HG02973 (cell line): ENCODE results near the gene OLIG2.

Experiments used
- ATAC-seq: cut with Tn5 transposase; IDR thresholded peaks from one replicate; pipeline ENCODE4 v1.9.1; 2021; ENCODE audit warnings: moderate library complexity; ENCODE audit not compliant: unreplicated experiment

Gene OLIG2

DNA sequence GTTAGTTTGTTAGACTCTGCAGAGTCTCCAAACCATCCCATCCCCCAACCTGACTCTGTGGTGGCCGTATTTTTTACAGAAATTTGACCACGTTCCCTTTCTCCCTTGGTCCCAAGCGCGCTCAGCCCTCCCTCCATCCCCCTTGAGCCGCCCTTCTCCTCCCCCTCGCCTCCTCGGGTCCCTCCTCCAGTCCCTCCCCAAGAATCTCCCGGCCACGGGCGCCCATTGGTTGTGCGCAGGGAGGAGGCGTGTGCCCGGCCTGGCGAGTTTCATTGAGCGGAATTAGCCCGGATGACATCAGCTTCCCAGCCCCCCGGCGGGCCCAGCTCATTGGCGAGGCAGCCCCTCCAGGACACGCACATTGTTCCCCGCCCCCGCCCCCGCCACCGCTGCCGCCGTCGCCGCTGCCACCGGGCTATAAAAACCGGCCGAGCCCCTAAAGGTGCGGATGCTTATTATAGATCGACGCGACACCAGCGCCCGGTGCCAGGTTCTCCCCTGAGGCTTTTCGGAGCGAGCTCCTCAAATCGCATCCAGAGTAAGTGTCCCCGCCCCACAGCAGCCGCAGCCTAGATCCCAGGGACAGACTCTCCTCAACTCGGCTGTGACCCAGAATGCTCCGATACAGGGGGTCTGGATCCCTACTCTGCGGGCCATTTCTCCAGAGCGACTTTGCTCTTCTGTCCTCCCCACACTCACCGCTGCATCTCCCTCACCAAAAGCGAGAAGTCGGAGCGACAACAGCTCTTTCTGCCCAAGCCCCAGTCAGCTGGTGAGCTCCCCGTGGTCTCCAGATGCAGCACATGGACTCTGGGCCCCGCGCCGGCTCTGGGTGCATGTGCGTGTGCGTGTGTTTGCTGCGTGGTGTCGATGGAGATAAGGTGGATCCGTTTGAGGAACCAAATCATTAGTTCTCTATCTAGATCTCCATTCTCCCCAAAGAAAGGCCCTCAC is at the start of gene OLIG2:
Gene OLIG2 (plus strand): TSS at position 447 of the 954 bp plus-strand sequence. CDS start 928 bp downstream, outside the sequence.
- ATAC-seq, result no peak

DNA sequence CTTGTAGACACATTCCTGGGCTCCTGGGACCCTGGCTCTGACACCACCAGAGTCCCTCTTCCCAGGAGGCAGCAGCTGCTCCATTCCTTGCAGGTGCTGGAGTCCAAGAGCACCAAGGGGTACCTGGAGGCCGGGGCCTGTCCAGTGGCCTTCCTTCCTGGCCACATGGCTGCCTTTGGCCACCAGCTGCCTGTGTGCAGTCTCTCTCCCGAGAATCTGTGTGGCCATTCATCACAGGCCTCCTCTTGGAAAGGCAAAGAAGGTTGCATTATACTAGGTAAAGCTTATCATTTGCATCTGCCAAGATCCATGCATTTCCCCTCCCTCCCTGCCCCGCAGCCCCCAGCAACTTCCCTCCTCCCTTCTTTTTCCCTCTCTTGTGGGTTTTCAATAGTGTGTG is 48.9 kb upstream of the OLIG2 start:
- ATAC-seq, result no peak

DNA sequence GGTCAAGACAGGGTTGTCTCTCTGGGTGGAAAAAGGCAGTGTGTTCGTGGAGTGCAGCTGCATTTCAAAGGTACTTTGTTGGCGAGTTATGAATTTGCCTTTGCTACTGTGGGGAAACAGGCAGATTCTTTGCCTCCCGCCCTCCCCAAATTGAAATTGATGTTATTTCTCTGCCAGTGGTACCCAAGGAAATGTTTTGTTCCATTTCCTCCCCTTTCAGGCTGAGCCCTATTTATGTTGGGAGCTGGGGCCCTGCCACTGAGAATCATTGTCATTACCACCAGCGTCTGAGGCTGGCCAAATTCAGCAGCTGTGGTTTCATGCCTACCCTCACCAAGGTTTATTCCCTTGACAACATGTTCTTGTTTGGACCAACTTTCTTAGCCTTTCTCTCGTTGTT is 48.5 kb upstream of the OLIG2 start:
- no peak for ATAC-seq

DNA sequence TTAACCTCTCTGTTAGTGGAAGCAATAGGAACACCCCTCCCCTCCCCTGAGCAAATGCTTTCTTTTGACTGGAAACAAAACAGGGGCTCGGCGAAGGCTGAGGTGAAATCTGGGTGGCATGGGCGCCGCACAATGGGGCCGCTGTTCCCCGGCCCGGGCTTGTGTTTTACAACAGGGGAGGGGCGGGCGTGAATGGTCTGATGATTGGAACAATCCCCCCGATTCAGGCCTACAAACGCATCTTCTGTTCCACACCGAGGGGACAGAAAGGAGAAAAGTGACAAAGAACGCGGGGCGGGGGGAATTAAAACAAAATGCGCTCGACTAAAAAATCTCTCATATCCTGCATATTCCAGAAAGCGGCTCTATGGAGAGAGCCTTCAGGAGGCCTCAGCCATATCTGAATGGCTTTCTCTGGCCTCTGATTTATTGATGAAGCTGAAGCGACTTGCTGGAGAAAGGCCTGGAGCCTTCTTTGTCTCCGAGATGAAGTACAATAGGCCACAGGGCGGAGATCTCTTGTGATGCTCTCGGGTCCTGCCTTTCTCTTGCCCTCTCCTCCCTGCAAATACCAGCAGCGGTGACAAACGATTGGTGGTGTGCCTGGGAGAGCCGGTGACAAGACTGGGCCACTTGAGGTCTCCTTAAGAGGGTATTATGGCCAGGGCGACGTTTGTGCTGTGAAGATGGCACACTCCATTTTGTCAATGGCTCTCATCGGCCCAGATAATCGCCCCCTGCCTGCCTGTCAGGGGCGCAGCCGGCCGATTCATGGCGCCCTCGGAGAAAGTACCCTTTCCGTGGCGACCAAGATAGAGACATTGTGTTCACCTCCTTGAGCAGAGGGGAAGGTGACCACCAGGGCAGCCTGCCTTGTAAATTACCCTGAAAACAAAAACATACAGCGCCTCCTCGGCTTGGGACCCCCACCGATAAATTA is 47.1 kb upstream of the OLIG2 start:
- ATAC-seq, result no peak

DNA sequence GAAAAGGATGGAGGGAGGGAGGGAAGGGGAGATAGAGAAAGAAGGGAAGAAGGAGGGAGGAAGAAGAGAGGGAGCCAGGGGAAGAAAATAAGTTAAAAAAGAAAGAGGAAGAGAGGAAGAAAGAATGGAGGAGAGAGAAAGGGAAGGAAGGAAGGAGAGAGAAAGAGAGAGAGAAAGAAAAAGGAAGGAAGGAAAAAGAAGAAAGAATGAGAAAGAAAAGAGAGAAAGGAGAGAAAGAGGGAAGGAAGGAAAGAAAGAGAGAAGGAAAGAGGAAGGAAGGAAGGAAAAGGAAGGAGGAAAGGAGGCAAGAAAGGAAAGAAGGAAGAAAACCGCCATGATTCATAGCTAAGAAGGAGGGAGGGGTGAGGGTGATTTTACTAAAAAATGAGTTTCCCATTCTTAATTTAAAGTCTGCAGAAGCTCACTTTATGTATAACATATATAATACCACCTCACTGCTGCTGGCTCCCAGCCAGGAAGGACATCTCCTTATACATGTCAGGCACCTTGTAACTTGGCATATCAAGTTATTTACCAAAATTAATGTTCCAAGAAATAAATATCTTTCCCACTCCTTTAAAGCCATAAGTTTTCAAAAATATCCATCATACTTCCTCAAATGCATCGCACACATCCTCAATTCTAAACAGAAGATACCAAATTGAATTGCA is 46.0 kb upstream of the OLIG2 start:
- no peak for ATAC-seq

- no peak for ATAC-seq
These were observed 44.6 kb upstream of the OLIG2 start for GRCh38 chr21:32981096-32981495.

DNA sequence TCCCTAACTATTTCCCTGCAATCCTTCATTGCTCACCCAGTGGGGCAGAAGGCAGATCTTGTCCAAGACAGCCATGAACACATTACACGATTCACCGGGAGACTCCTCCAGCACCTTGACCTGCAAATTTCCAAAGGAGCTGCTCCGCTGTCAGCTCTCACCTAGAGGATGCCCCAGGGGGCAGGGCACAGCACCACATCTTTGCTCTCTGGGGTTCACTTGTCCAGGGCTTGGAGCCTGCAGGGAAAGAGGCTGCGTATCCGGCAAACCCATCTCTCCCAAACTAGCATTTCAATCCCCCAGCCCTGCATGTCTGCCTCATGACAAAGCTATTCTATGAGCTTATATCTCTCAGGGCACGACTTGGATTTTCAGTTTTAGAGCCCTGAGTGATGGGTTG is 35.1 kb upstream of the OLIG2 start:
- ATAC-seq, result no peak

DNA sequence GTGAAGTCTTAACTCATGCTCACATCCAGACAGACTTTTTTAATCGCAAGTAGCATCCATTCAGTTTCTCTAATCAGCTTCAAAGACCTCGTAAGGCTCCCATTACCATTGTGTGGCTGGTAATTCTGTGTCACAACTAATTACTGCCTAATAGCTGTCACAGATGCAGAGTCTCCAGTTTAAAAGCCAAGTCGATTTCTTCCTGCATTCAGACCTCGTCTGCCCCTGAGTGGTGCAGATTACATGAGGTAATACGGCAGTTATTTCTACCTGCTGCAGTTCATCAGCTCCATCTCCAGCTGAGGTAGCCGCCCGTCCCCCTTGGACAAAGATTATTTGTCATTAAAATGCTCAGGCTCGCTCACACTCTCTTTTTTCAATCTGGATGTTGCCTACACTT is 34.4 kb upstream of the OLIG2 start:
- no peak for ATAC-seq

GRCh38 chr21:32993894-32994293 is 31.8 kb upstream of the OLIG2 start:
- no peak for ATAC-seq

DNA sequence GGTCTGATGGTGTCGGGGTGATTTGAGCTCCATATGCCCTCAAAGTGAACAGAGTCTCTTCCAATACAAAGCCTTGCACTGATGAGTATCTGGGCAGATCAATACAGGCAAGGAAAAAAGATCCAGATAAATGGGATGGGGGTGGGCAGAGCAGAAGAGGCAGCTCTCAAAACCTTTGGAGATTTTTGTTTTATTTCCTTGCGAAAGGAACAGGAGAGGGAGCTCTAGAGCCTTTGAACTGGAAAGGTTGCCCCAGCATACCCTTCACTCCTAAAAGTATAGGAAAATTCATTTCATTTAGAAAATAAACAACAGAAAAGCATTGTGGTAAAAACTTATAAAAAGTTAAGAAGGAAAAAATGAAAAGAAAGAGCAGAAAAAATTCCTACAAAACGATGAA is 31.4 kb upstream of the OLIG2 start:
- ATAC-seq, result no peak

GRCh38 chr21:33007747-33008146 is 18.0 kb upstream of the OLIG2 start:
- no peak for ATAC-seq

GRCh38 chr21:33008333-33009051 is 17.2 kb upstream of the OLIG2 start:
- no peak for ATAC-seq

DNA sequence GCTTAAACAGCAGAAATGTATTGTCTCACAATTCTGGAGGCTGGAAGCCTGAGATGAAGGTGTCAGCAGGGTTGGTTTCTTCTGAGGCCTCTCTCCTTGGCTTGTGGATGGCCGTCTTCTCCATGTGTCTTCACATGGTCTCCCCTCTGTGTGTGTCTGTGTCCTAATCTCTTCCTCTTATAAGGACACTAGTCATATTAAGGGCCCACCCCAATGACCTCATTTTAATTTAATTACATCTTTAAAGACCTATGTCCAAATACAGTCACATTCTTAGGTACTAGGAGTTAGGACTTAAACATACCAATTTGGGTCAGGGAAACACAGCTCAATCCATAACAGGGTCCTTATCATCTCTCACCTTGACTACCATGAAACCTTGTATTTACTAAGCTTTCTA is 14.8 kb upstream of the OLIG2 start:
- ATAC-seq, result no peak

- ATAC-seq, result no peak
These were observed 14.3 kb upstream of the OLIG2 start for GRCh38 chr21:33011462-33011861.

- no peak for ATAC-seq
These were observed 12.1 kb upstream of the OLIG2 start for GRCh38 chr21:33013626-33014025.

GRCh38 chr21:33014331-33014730 is 11.4 kb upstream of the OLIG2 start:
- no peak for ATAC-seq

- ATAC-seq, result no peak
These were observed 10.6 kb upstream of the OLIG2 start for GRCh38 chr21:33015096-33015495.

GRCh38 chr21:33015756-33016155 is 10.0 kb upstream of the OLIG2 start:
- no peak for ATAC-seq

DNA sequence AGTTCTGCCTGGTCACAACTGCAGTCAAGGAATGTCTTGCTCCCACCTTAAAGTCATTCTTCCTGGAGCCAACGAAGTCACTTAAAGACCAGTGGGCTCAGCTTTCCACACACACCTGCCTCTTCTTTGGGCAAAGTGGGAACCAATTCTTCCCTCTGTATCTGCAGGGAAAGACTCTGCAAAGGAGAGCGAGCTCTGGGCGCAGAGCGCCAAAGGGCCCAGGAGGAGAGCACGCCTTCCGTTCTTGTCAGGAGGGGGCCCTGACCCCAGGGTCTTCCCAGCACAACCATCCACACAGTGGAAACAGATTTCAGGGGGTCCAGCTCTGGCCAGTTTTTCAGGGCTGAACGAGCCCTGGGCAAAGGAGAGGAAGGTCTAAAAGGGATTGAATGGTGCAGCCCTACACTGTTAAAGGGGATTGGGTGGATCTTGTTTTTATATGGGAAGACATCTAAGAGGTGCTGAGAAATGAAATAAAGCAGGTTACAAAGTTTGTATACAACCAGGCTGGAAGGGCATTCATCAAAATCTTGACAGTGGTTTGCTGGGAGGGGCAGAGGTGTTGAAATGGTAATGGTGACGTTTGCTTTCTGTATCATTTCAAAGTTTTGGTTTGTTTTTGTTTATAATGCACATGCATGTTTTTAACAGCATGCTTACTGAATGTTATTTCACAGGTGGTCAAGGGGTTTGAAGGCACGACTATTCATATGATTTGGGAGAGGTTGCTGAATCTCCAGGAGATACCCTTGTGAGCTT is 6.8 kb upstream of the OLIG2 start:
- no peak for ATAC-seq

DNA sequence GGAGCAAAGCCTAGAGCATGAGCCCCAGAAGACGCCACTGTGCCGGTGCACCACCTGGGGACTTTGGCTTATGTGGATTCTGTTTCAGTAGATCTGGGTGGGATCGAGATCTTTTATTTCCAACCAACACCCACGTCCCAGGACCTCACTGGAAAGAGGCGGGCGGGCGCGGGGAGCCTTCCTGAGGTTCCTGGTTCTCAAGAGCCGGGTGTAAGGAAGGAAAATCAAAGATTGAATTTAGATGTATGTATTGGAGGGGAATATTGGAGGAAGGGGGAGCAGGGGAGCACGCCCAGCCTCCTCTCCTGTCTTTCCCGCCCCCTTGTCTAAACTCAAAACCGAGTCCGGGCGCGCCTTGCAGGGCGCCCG is 6.2 kb upstream of the OLIG2 start:
- no peak for ATAC-seq
